Astrocyte of the cerebellum (primary cell): ENCODE data around the gene ITIH6.

ENCODE experiments used
- DNase-seq: peaks from one replicate; pipeline ENCODE4 v3.0.0-alpha.2; 2011; ENCODE audit warnings: low read depth
- H3K4me3 ChIP-seq: 2 replicates; pipeline ENCODE4 v1.5.1; 2011; ENCODE audit warnings: mild to moderate bottlenecking, low read depth, low read length, moderate library complexity
- in situ Hi-C: cut with HindIII; loops from 2 replicates; pipeline ENCODE4 v1.10.0; 2017; ENCODE audit warnings: low sequenced_read_pairs
- TF ChIP-seq, protein P1 (sequence below): IDR thresholded peaks from 2 replicates; pipeline ENCODE4 v1.5.1; 2012; ENCODE audit warnings: low read length, low read depth, moderate library complexity, mild to moderate bottlenecking; ENCODE audit errors: missing control alignments

ITIH6 gene

DNA sequence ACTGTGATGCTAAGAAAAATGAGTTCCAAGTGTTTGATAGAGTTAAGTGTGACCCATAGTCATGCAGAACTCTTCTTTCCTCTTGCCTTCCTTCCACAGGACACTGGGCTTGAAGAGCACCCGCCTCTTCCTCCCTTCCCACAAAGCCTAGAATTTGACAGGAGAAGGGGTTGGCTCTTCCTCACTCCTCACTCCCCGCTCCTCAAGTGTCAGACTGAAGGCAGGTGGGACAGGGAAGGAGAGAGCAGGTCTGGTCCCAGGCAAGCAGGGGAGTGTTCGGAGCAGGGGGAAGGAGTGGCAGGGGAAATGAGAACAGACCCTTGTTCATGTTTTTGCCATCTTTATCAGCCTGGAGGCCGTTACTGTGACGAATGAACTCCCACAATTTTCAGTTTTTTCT is 20.2 kb upstream of the ITIH6 start:
- TF ChIP-seq, protein P1, sequence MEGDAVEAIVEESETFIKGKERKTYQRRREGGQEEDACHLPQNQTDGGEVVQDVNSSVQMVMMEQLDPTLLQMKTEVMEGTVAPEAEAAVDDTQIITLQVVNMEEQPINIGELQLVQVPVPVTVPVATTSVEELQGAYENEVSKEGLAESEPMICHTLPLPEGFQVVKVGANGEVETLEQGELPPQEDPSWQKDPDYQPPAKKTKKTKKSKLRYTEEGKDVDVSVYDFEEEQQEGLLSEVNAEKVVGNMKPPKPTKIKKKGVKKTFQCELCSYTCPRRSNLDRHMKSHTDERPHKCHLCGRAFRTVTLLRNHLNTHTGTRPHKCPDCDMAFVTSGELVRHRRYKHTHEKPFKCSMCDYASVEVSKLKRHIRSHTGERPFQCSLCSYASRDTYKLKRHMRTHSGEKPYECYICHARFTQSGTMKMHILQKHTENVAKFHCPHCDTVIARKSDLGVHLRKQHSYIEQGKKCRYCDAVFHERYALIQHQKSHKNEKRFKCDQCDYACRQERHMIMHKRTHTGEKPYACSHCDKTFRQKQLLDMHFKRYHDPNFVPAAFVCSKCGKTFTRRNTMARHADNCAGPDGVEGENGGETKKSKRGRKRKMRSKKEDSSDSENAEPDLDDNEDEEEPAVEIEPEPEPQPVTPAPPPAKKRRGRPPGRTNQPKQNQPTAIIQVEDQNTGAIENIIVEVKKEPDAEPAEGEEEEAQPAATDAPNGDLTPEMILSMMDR, result no peak
- no peak for DNase-seq
- no peak overlapping the region for H3K4me3 ChIP-seq
- in situ Hi-C loops, result no loop called here

DNA sequence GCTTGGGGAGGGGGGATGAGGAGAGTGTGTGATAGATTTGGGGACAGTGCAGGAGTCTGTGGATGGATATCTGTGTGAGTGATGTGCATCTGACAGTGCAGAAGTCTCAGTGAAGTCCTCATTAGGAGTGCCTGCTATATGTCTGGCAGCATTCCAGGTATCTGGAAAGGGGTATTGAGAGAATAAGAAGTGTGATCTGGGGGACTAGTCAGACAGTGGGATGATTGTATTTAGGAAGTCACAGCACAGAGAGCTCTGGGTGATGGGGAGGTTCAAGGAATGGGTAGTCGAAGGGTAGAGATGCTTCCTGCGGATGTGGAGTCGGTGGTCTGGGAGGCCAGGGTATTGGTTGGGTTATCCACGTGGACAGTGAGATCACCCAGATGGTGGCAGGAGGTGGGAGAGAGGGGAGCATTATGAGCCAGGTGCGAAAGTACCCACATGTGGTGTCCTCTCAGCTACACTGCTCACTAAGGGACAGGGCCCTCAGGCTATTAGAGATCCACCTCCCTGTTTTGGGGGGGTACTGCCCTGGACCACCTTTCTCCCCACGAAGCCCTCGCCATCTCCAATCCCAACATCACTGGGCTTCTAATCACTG is 19.3 kb upstream of the ITIH6 start:
- DNase-seq, result no peak
- in situ Hi-C loops, result no loop called here
- no peak overlapping the region for H3K4me3 ChIP-seq
- TF ChIP-seq, protein P1, result no peak

DNA sequence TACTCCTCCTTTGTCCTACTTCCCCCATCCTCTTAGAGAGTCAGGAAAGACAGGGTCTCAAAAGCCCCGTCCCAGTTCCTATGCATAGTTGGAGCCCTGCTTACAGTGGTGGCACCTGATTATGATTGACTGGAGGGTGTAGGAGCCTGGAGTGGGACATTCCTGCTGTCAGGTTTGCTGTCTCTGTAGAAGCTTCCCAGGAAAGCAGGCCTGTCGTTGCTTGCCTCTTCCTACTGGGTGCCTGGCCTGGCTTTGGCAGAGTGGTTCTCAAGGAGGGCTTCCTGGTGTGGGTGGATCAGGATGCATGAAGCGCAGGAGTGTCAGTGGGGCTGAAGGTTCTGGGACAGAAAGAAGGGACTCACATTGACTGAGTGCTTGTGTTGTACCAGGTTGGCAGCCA is 14.3 kb upstream of the ITIH6 start:
- in situ Hi-C loops, result no loop called here
- DNase-seq, result no peak
- TF ChIP-seq, protein P1, result no peak
- no peak overlapping the region for H3K4me3 ChIP-seq

DNA sequence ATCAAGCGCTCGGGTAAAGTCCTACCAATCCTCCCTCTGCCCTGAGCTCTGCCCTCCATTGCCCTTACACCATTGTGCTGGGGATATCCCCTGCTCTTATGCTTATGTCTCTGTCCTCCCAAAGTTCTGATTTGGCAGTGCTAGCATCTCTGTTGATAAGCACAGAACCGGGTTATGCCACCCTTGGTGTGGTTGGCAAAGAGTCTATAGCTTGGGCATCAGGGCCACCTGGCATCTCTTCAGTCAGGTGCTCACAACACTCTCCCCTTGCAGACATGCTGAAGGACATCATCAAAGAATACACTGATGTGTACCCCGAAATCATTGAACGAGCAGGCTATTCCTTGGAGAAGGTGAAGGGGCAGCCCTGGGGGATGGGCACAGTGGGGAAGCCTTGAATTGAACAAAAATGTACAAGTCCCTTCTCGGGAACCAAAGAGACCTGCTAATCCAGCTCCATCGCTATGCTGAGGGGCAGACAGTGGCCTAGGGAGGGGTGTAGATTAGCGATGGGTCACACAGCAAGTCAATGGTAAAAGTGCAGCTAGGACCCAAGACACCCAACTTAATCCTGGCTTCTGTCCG is 13.3 kb upstream of the ITIH6 start:
- DNase-seq, result no peak
- TF ChIP-seq, protein P1, result no peak
- in situ Hi-C loops, result no loop called here
- no peak overlapping the region for H3K4me3 ChIP-seq

DNA sequence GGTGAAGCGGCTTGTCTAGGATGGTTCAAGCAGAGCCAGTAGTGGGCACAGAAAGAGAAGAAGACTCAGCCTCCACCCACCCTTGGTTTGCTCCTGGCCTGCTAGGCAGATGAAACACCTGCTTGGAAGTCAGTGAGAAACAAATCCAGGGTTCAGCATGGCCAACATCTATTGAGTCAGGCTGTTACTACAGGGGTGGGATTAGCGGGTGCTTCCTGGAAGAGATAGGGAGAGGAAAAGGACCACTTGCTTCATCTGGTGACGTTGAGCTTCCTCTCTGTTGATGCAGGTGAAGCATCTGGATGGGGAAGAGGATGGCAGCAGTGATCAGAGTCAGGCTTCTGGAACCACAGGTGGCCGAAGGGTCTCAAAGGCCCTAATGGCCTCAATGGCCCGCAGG is 12.5 kb upstream of the ITIH6 start:
- peak overlapping the region; percentile 76 for H3K4me3 ChIP-seq
- no peak for DNase-seq
- in situ Hi-C loops, result no loop called here
- TF ChIP-seq, protein P1, result no peak

DNA sequence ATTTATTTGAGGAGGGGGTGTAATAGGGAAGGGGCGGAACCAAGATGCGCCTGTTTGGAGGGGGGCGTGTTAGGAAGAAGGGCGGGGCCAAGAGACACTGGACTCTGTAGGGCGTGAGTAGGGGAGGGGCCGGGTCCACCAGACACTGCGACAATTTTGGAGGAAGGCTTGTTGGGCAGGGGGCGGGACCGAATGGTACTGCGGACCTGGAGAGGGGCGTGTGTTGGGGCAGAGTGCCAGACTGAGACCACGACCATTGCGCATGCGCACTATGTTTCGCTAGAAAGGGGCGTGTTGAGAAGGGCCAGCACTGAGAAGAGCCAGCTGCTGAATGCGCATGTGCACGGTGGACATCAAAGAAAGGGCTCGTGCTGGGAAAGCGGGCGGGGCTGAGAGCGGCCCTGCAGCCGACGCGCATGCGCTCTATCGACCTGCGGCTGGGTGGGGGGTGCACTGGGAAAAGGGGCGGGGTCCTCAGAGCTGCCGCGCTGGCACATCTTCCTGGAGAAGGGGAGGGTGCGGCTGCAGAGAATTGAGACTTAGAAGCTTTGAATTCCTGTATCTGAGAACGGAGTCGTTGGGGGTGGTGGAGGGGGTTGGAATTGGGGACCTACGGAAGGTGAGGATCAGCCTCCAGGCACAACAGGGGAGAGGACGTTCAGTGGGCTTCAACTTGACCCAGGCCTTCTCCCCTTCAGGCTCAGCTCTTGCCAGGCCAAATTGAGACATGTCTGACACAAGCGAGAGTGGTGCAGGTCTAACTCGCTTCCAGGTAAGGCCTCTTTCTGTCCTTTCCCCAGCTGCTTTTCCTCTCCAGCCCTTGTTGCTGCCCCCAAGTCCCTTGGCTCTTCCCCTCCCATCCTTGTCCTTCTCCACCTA is 10.8 kb upstream of the ITIH6 start:
- in situ Hi-C loops, result no loop called here
- TF ChIP-seq, protein P1, result no peak
- DNase-seq, result peak; percentile 93

More for the DNA sequence above, 10.8 kb upstream of the ITIH6 start:
- H3K4me3 ChIP-seq, result peak overlapping the region; percentile 76
